BJ (cell line): ENCODE measurements around the gene RNASE2. TPM values are rescaled to one million over a fixed set of nuclear protein-coding genes. Genes with fewer than 3 reads are reported as not detected.

Source experiments
- CTCF ChIA-PET: fragments of 350-600 bp; formaldehyde crosslinking; extraction: SDS; loops from one replicate; lab custom pipeline; 2021; ENCODE audit warnings: antibody characterized with exemption, inconsistent platforms; lab: Yijun Ruan, JAX
- POLR2A ChIA-PET: fragments of 300-600 bp; sonication (Branson Sonifier 250); formaldehyde crosslinking; extraction: SDS; loops from one replicate; lab custom pipeline; 2021; ENCODE audit warnings: antibody characterized with exemption; lab: Charles Lee
- DNase-seq: peaks from one replicate; pipeline ENCODE4 v3.0.0-alpha.2; 2011; ENCODE audit warnings: low read depth
- H3K27me3 ChIP-seq: 2 replicates; pipeline ENCODE4 v1.6.0; 2011; ENCODE audit warnings: low read length; ENCODE audit not compliant: control insufficient read depth, insufficient read depth
- H3K36me3 ChIP-seq: 2 replicates; pipeline ENCODE4 v1.5.1; 2011; ENCODE audit warnings: low read length; ENCODE audit not compliant: control insufficient read depth, insufficient read depth
- H3K4me3 ChIP-seq: 2 replicates; pipeline ENCODE4 v1.5.1; 2011; ENCODE audit warnings: low read depth, mild to moderate bottlenecking, control low read depth, low read length
- CTCF ChIP-seq: IDR thresholded peaks from 2 replicates; pipeline ENCODE4 v1.5.1; 2011; ENCODE audit warnings: low read depth, mild to moderate bottlenecking, control low read depth, inconsistent platforms, low read length, moderate library complexity; ENCODE audit not compliant: insufficient read depth
- polyA plus RNA-seq: library from polyadenylated mRNA; depleted of rRNA; stranded (reverse); fragments of >200 nt; gene quantifications from 2 replicates; pipeline ENCODE4 v1.2.3, GENCODE V29; 2011

The RNASE2 gene
- polyA plus RNA-seq, 1 experiment = not detected

- DNase-seq = no peak
- ChIA-PET POLR2A (no interaction called here), CTCF (interaction anchor here (4.8 to 5.6 kb wide), 2 partner anchors 9 to 111 kb away, joined by 38 to 53 read pairs; no protein-coding TSS in a partner anchor)
- no peak for TF ChIP-seq CTCF
- no peak overlapping the region for H3K4me3 ChIP-seq
- H3K27me3 ChIP-seq = peaks cover 7% of the 10 kb centered on the region
- no peaks in the 10 kb centered on the region for H3K36me3 ChIP-seq
Measured at GRCh38 chr14:20969336-20969735, 14.0 kb downstream of the RNASE2 start.

- Histone ChIP-seq H3K4me3 (peak overlapping the region; percentile 44), H3K27me3 (peaks cover 4% of the 10 kb centered on the region; the same call in 1 of the 2 replicates), H3K36me3 (no peaks in the 10 kb centered on the region)
- ChIA-PET CTCF (interaction anchor here (0.5 to 5.6 kb wide), 45 partner anchors 8 to 363 kb away, joined by 3 to 53 read pairs (median 6); partner anchors contain the start of genes ARHGEF40, RNASE2 and SLC39A2), POLR2A (no interaction called here)
- no peak for DNase-seq
- no peak for TF ChIP-seq CTCF
Measured at GRCh38 chr14:20970647-20970982, 15.3 kb downstream of the RNASE2 start.

- peak overlapping the region; percentile 44 for H3K4me3 ChIP-seq
- ChIA-PET CTCF (interaction anchor here (0.5 to 5.6 kb wide), 55 partner anchors 8 to 364 kb away, joined by 3 to 53 read pairs (median 5); partner anchors contain the start of genes ARHGEF40, RNASE2 and SLC39A2), POLR2A (interaction anchor here (0.6 kb wide), 1 partner anchor 10 kb away, joined by 4 read pairs; no protein-coding TSS in a partner anchor)
- peak; percentile 100 for TF ChIP-seq CTCF
- DNase-seq = no peak
- peaks cover 2% of the 10 kb centered on the region; the same call in 1 of the 2 replicates for H3K27me3 ChIP-seq
- H3K36me3 ChIP-seq = no peaks in the 10 kb centered on the region
Measured at GRCh38 chr14:20970983-20971704, 15.9 kb downstream of the RNASE2 start.

- POLR2A ChIA-PET = interaction anchor here (0.6 kb wide), 1 partner anchor 10 kb away, joined by 4 read pairs; no protein-coding TSS in a partner anchor
- H3K36me3 ChIP-seq = no peaks in the 10 kb centered on the region
- H3K27me3 ChIP-seq = peaks cover 2% of the 10 kb centered on the region; the same call in 1 of the 2 replicates
- CTCF ChIA-PET = interaction anchor here (0.6 to 5.6 kb wide), 40 partner anchors 8 to 350 kb away, joined by 3 to 53 read pairs (median 6); partner anchors contain the start of genes ARHGEF40, RNASE2 and SLC39A2
- no peak overlapping the region; the same call in 1 of the 2 replicates for H3K4me3 ChIP-seq
- no peak for TF ChIP-seq CTCF
- no peak for DNase-seq
Measured at GRCh38 chr14:20971705-20972021, 16.4 kb downstream of the RNASE2 start.

GRCh38 chr14:20973501-20973900 lies 18.2 kb downstream of the RNASE2 start:
- H3K4me3 ChIP-seq = no peak overlapping the region
- ChIA-PET CTCF (interaction anchor here (0.7 to 5.6 kb wide), 9 partner anchors 9 to 131 kb away, joined by 3 to 53 read pairs (median 7); no protein-coding TSS in a partner anchor), POLR2A (no interaction called here)
- H3K27me3 ChIP-seq = no peaks in the 10 kb centered on the region
- no peak for TF ChIP-seq CTCF
- DNase-seq = no peak
- no peaks in the 10 kb centered on the region for H3K36me3 ChIP-seq
